Colonic mucosa (tissue), 4 donors: ENCODE data around the gene HOXB4. TPM values are rescaled to one million over a fixed set of nuclear protein-coding genes. Genes with fewer than 3 reads are reported as not detected.

ENCODE experiments used
- DNase-seq: peaks from one replicate; pipeline ENCODE4 v3.0.0-alpha.2; 2020
- H3K27ac ChIP-seq: fragments of 200-600 bp; one replicate; pipeline ENCODE4 v1.8.0; 2021
- H3K27me3 ChIP-seq: fragments of 200-600 bp; one replicate; pipeline ENCODE4 v1.8.0; 2021
- H3K36me3 ChIP-seq: fragments of 200-600 bp; one replicate; pipeline ENCODE4 v1.8.0; 2021
- H3K4me1 ChIP-seq: fragments of 200-600 bp; one replicate; pipeline ENCODE4 v1.8.0; 2021; ENCODE audit warnings: mild to moderate bottlenecking
- H3K4me3 ChIP-seq: fragments of 200-600 bp; one replicate; pipeline ENCODE4 v1.8.0; 2021
- H3K9ac ChIP-seq, 2 donors: one replicate each; pipeline ENCODE4 v1.7.0; 2013; ENCODE audit warnings: control low read depth in 2 of 2, low read depth in 2 of 2, low read length in 2 of 2
- H3K9me3 ChIP-seq: fragments of 200-600 bp; one replicate; pipeline ENCODE4 v1.8.0; 2021
- intact Hi-C: fragments of 100-400 bp; cut with DNase I; formaldehyde crosslinking; loops from one replicate; pipeline ENCODE4 v1.14.1; 2022
- total RNA-seq, 2 donors: library from RNA; stranded (reverse); fragmentation: NEBNext Ultra II Directional in 1 of 2; extraction: Animal tissue kit (Norgen Biotek cat#: 25700) in 1 of 2; gene quantifications; one replicate each; pipeline ENCODE4 v1.2.1, GENCODE V29; 2021
- TF ChIP-seq, protein P1 (sequence below): fragments of 200-600 bp; IDR thresholded peaks from one replicate; pipeline ENCODE4 v1.8.0; 2022; ENCODE audit warnings: antibody characterized with exemption, mild to moderate bottlenecking
- donor health status: healthy.
- donor health status: DM: no; HTN: no; CAD: no.
- donor health status: DM: no; HTN: no; CAD: no.

The HOXB4 gene
- total RNA-seq, 2 donors from 2014 or later = 2.5 to 4.7 TPM

DNA sequence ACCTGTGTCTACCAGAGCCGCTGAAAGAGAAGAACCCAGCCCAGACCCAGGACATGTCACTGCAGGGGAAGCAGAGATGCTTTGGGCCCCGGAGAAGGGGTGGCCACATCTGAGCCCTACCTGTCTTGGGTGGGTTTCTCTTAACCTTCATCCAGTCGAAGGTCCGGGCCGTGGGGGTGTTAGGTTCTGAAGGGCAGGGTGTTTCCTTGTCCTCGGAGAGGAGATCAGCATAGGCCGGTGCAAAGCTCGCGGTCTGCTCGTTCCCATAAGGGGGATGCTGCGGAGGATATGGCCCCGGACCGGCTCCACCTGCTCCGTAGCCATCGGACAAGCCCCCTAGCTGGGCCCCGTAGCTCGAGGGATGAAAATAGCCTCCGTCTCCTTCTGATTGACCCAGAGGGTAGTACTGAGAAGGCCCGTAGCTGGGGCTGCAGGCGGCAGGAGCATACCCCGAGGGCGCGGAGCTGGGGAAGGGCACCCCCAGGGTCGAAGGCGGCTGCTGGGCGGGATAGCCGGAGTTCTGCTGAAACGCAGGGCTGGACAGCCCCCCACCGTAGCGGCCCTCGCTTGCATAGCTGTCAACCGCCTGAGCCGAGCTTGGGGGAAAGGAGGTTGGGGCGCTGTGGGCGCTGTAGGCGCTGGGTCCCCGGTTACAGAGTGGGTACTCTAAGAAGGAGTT is 47.8 kb downstream of the HOXB4 start:
- H3K9ac ChIP-seq = no peak overlapping the region
- no peak for DNase-seq
- no peaks in the 10 kb centered on the region for H3K4me1 ChIP-seq
- H3K4me3 ChIP-seq = no peak overlapping the region
- intact Hi-C loops = no loop called here
- no peaks in the 10 kb centered on the region for H3K9me3 ChIP-seq
- H3K36me3 ChIP-seq = no peaks in the 10 kb centered on the region
- no peak overlapping the region for H3K27ac ChIP-seq
- peaks cover 2% of the 10 kb centered on the region for H3K27me3 ChIP-seq
- TF ChIP-seq, protein P1, sequence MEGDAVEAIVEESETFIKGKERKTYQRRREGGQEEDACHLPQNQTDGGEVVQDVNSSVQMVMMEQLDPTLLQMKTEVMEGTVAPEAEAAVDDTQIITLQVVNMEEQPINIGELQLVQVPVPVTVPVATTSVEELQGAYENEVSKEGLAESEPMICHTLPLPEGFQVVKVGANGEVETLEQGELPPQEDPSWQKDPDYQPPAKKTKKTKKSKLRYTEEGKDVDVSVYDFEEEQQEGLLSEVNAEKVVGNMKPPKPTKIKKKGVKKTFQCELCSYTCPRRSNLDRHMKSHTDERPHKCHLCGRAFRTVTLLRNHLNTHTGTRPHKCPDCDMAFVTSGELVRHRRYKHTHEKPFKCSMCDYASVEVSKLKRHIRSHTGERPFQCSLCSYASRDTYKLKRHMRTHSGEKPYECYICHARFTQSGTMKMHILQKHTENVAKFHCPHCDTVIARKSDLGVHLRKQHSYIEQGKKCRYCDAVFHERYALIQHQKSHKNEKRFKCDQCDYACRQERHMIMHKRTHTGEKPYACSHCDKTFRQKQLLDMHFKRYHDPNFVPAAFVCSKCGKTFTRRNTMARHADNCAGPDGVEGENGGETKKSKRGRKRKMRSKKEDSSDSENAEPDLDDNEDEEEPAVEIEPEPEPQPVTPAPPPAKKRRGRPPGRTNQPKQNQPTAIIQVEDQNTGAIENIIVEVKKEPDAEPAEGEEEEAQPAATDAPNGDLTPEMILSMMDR = no peak

DNA sequence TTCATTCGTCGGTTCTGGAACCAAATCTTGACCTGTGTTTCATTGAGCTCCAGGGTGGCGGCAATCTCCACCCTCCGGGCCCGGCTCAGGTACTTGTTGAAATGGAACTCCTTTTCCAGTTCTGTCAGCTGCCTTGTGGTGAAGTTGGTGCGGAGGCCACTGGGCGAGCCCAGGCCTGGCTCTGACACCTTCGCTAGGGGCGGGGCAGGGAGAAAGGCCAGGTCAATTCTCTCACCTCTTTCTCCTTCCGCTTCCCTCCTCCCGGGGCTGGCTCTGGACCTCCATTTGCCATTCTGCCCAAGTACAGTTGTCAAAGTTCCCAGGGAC is 48.5 kb downstream of the HOXB4 start:
- no peaks in the 10 kb centered on the region for H3K9me3 ChIP-seq
- H3K4me1 ChIP-seq = no peaks in the 10 kb centered on the region
- TF ChIP-seq, protein P1 = no peak
- H3K36me3 ChIP-seq = no peaks in the 10 kb centered on the region
- no peak for DNase-seq
- H3K27ac ChIP-seq = no peak overlapping the region
- H3K9ac ChIP-seq = no peak overlapping the region
- no peak overlapping the region for H3K4me3 ChIP-seq
- intact Hi-C loops = no loop called here
- H3K27me3 ChIP-seq = peaks cover 2% of the 10 kb centered on the region

DNA sequence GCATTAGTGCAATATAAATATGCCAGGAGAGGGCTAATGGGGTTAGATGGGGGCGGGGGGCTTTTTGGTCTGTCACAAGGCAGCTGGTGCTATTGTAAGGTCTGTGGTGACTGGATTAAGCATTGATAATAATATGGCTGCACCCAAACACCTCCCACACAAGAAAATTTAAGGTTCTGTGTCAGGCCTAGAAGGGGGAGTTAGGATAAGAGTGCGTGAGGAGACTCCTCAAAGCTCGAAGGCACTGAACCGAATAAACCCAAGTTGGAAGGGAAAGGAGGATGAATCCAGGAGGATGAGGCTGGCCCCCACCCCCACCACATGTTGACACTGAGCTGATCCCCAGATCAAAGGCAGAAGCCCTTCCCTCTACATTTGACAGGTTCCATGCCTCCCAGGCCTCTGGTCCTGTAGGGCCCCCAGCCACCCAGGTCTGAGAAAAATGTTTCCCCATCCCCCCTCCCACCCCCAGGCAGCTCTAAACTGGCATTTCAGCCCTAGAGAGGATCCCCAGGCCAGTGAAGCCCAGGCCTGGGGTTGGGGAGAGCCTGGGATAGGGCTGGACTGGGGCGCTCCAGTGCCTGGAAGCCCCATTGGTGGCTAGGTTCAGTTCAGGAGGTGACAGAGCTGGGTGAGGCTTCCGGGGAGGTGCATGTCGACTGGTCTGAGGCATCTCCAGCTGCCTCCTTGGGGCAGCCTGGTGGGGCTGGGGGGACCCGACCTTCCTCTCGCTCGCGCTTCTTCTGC is 49.0 kb downstream of the HOXB4 start:
- Histone ChIP-seq H3K36me3 (no peaks in the 10 kb centered on the region), H3K4me1 (no peaks in the 10 kb centered on the region), H3K9ac (no peak overlapping the region), H3K4me3 (no peak overlapping the region), H3K9me3 (no peaks in the 10 kb centered on the region), H3K27me3 (peaks cover 2% of the 10 kb centered on the region), H3K27ac (no peak overlapping the region)
- TF ChIP-seq, protein P1 = no peak
- no peak for DNase-seq
- intact Hi-C loops = no loop called here

DNA sequence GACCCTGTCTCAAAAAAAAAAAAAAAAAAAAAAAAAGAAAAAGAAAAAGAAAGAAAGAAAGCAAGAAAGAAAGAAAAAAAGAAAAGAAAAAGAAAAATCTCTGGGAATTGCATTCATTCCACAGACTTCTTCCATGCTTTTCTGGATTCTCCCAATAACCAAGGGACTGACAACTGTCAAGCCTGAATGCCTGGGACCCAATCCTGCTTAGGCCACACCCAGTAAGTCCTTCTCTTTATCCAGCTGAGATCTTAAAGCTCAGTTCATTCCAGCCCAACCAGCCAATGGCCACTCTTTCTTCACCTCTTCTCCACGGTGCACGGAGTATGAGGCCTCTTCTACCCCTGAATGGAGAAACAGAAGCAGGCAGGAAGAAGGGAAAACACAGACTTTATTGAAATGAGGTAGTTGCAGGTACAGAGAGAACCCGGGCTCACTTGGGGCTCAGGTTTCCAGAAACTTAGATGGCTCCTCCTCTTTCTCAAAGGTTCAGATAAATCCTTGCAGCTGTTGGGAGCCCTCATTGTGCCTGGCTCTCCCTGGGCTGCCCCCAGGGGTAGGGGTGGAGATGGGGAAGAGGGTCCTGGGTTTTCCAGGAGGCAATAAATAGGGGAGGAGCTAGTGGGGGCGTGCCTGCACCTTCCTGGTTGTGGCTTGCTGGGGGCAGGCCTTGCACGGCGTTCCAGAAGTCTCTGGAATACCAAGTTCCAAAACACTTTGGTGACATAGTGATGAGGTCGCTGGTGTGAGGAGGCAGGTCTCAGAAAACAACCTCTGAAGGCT is 49.8 kb downstream of the HOXB4 start:
- H3K27ac ChIP-seq = no peak overlapping the region
- H3K4me1 ChIP-seq = no peaks in the 10 kb centered on the region
- intact Hi-C loops = no loop called here
- H3K9me3 ChIP-seq = no peaks in the 10 kb centered on the region
- TF ChIP-seq, protein P1 = no peak
- no peak overlapping the region for H3K4me3 ChIP-seq
- peaks cover 2% of the 10 kb centered on the region for H3K27me3 ChIP-seq
- no peak for DNase-seq
- H3K36me3 ChIP-seq = no peaks in the 10 kb centered on the region
- H3K9ac ChIP-seq = no peak overlapping the region

DNA sequence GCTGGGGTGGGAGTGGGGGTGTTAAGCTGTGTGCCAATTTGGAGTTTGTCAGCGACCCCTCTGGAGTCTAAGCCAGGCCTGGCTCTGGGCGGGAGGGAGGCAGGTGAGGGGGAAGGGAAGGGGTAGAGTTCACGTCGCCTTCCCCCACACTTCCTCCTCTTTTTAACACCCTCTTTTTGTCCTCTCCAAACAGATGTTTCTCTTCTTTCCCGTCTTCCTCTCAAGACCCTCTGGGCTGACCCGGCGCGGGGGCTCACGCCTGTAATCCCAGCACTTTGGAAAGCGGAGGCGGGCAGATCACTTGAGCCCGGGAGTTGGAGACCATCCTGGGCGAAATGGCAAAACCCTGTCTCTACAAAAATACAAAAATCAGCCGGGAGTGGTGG is 50.6 kb downstream of the HOXB4 start:
- no peak for DNase-seq
- Histone ChIP-seq H3K9ac (no peak overlapping the region), H3K36me3 (no peaks in the 10 kb centered on the region), H3K27me3 (peaks cover 2% of the 10 kb centered on the region), H3K4me1 (no peaks in the 10 kb centered on the region), H3K4me3 (no peak overlapping the region), H3K9me3 (no peaks in the 10 kb centered on the region), H3K27ac (no peak overlapping the region)
- intact Hi-C loops = no loop called here
- TF ChIP-seq, protein P1 = no peak
